ENCODE data around the gene IL27RA.

GRCh38 chr19:14053032-14053431 is 21.5 kb downstream of the IL27RA start:
- TF ChIP-seq CTCF (IDR thresholded peaks at IDR 0.05 in 8 of 11, conservative IDR thresholded peaks at IDR 0.05 in 3 of 11) (no peak), POLR2AphosphoS5 (IDR thresholded peaks at IDR 0.05) (no peak)
